Activated effector memory CD4-positive, alpha-beta T cell treated with Interleukin-2 at 50 U/mL for 16 hours (primary cell): ENCODE results near the gene ANKRD16.
A peak's percentile ranks its signal among the peaks of the same experiment; 100 is the strongest.
"Not testable (repeated sequence)": the region's sequence is repeated elsewhere in the genome, so short reads cannot be mapped to it uniquely, and the experiment has no call there.

ENCODE experiments used
- DNase-seq: peaks from one replicate; pipeline ENCODE4 v3.0.0-alpha.2; 2020

ANKRD16 gene

DNA sequence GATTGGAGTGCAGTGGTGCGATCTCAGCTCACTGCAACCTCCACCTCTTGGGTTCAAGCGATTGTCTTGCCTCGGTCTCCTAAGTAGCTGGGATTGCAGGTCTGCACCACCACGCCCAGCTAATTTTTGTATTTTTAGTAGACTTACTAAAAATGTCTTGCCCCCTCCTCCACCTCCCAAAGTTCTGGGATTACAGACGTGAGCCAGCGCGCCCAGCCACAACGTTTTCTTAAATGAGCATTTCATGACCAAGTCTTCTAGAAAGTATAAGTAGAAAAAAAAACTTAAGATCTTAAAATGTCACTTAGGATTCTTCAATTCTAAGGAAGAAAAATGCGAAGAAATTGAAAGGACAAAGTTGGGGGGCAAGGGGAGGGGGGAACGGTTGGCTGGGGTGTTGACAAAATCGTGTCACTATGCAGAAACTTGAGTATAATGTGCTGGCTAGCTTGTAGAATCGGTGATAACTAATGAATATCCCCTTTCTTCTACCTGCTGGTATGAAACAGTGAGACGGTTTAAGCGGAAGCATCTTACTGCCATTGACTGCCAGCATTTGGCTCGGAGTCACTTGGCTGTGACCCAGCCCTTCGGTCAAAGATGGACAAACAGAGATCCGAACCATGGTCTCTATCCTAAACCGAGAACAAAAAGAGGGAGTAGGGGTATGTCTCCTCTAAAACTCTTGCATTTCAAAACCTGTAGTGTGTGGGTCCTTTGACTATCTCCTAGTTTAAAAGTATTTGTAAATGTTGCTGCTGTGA lies 13.0 kb upstream of the ANKRD16 start:
- DNase-seq: no peak

DNA sequence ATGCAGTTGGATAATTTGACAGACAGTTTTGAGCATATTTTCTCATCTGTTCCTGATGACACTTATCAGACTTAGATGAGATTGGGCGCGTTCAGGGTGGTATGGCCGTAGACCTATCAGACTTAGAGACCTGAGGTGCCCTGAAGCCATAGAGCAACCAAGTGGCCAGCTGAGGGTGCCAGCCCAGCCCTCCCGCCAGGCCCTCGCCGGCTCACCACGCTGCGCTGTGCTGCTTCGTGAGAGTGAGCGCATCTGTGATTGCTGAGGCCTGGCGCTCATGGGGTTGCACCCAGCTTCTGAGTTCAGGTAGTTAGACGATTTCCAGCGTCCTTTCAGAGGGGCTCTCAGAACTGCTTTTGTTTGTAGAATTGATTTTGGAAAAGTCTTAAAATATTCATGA lies 10.6 kb upstream of the ANKRD16 start:
- DNase-seq: no peak

DNA sequence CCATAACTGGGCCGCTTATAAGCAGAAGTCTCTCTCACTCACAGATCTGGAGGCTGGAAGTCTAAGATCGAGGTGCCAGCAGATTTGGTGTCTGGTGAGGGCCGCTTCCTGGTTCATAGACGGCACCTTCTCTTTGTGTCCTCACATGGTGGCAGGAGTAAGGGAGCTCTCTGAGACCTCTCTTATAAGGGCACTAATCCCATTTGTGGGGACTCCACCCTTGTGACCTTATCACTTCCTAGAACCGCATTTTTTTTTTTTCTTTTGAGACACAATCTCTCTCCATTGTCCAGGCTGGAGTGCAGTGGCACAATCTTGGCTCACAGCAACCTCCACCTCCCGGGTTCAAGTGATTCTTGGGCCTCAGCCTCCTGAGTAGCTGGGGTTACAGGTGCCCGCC lies 8.5 kb upstream of the ANKRD16 start:
- DNase-seq: no peak

DNA sequence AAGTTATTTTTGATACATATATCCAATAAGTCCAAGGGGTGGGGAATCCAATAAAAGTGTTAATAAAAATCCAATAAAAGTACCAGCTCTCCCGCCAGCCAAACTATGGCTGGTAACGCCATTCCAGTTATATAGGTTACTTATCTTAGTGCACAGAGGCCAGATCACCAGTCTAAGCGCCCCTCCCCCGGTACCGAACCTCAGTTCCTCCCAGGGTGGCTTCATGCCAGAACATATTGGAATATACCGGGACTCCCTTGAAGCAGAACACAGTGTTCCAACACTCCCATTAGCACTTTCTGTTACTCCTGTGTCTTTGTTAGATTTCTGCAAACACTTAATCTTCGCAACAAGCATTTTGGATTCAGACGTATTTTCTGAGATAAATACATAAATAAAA lies 7.8 kb upstream of the ANKRD16 start:
- DNase-seq: no peak

DNA sequence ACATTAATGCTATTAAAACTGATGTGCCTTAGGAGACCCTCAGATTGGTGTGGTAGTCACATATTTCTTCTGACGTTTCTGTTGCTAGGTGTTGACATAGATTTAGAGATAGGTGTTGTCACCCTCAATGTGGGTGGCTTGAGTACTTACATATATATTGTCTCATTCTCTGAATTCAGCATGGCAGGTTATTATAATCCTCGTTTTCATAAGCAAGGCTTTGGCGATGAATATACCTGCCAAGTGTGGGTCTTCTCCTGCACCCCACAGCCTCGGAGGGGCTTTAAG lies 7.3 kb upstream of the ANKRD16 start:
- DNase-seq: no peak

DNA sequence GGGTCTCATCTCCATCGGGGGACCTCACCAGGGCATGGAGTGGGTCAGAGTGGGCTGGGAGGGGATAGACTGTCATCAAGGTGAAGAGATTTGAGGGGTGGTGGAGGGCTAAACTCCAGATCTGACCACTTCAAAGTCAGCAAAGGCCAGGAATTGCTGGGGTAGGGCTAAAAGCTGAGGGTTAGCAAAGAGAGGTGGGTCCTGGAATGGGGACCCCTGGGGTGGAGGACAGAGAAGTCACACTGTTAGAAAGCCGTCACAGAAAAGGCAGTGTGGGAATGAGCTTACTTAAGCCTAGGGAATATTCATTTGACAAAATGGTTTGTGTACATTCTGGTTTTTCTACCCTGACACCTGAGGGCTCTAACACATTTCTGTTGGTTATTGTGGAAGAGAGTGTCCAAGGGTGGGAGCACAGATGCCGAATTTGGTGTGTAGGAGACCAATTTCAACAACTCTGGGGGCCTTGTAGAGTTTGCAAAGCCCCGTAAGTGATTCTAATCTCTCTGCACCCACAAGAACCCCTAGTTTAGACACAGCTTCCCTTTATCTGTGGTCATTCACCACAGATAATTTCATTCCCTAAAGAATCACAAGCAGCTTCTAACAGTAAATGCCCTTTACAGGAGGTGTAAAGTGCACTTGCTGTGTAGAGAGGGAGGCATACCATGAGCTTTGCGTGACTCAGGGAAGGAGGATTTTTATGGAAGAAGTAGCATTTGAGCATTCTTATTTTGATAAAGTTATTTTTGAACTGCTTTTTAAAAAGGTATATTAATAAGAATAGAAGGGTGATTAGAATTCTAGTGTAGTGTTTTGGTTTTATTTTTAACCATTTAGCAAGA lies 6.7 kb upstream of the ANKRD16 start:
- DNase-seq: no peak

DNA sequence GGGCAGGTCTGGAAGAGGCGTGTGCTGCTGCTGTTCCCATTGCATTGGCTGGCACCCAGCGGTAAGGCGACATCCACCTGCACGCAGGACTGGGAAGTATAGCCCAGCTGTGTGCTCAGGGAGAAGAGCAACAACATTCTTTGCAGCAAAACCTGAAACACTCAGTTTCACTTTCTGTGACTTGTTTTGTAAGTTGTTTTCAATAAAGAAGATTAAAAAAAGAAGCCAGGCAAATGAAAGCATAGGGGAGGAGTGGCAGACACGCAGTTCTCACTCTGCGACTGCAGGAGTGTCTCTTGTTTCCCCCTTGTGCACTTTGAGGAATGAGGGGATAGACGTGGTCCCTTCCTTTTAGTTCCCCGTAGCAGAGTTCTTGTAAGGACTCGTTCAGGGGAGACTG lies 6.1 kb upstream of the ANKRD16 start:
- no peak for DNase-seq

DNA sequence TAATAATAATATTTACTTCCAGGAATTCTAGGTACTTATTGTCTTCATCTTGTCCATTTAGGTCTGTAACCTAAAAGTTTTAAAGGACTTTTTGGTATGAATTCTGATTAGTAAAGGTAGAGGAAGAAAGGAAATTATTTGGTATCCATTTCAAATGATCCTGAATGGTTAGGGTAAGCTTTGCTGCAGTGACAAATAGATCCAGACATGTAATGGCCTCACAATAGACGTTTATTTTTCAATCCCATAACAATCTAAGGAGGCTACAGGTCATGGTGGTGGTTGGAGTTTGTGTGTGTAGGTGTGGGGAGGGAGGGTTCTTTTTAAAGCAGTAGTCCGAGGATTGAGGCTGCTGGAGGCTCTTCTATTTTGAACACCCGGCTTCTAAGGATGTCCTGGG lies 5.7 kb upstream of the ANKRD16 start:
- DNase-seq: no peak

DNA sequence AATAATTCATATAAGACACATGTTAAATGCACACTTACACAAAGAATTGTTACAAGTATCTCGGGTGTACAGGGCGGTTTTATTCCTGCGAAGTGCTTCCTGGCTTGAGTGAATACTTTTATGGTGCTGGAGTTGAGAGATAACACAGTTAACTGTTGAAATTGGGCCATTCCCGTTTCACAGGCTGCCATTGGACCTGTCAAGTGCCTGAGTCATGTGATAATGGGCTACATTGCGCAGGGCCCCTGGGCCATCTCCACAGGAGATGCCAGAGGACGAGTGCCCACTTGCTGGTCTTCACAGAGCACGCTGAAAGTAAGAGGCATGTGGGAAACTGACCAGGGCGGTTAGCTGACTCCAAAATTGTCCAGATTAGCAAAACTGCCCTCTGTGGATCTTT lies 5.2 kb upstream of the ANKRD16 start:
- no peak for DNase-seq

DNA sequence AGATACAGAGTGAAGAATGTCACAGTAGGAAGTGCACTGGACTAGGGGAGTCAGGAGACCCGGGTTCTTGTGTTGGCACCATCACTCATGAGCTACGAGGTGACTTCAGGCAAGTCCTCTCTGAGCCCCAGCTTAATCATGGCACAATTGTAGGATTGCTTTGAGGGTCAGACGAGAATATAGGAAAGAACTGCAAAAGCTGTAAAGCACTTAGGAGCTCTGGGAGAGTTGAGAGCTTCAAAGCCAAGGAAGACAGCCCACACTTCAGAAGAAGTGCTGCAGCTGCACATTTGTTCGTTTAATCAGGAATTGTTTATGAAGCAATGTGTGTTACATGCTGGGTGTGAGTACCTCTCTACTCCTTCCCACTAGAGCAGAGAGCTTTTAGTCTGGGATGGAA lies 4.7 kb upstream of the ANKRD16 start:
- DNase-seq: no peak

DNA sequence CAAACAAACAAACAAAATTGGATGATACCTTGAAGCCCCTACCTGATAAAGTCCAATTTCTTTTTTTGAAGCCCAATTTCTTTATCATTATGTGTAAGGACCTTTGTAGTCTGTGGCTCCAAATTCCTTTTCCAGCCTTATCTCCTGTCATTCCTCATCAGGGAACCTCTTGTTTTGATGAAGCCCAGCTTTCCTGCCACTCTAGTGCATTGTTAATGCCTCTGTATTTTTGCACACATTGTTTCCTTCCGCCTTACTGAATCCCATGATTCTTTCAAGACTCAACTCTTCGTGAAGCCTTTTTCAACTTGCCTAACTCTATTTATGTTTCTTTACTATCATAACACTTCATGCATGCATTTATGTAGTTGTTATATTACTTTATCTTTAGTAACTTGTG lies 3.6 kb upstream of the ANKRD16 start:
- no peak for DNase-seq

DNA sequence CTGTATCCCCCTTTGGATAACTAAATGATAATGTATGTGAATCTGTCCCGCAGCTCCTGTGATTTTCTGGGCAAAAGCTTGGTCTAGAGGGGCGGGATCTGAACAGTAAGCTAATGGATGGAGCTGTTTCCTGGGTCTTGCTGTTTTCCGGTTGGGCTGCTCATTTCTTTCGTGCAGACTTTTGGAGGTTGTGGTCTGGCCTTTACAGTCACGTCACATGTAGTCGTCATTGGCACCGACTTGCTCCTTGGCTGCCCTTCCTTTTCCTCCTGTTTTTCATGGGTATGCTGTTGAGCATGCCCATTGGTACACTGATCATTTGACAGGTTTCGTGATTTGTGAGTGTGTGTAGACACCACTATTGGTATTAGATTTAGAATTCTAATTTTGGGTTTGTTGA lies 2.3 kb upstream of the ANKRD16 start:
- no peak for DNase-seq

DNA sequence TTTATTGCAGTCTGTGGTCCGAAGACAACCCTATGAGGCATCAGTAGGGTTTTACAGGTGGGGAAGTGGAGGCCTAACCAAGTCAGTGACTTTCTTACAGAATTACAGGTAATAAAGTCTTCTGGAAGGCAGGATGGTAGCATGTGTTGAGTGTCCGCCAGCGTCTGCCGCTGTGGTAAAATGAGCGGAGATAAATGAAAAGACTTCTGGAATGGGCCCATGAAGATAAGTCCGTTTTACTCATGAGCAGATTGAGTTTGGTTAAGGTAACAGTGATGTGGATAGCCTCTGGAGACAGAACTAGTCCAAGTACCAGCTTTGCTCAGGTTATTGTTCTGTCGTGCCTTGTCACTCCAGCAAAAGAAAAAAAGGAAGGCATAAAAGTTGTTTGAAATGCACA lies 1.3 kb upstream of the ANKRD16 start:
- DNase-seq: no peak

DNA sequence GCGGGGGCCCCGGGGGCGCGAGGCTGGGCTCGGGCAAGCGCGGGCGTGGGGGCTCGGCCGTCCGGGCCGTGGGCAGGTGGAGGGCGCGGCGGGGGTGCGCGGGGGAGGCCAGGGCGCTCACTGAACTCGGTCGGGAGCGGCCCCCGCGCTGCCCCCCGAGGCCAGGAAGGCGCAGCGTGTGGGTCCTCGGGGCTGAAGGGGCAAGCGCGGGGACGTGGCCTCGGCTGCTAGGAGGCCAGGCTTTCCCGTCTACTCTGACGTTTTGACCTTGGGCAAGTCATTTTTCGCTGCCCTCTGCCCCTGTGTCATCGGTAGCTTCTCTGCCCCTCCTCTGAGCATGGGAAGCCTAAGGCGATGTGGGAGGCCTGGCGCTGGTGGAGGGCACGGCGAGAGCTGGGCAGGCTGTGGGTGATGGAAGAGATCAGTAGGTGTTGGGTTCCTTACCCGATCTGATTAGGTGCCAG lies 791 bp upstream of the ANKRD16 start:
- no peak for DNase-seq

DNA sequence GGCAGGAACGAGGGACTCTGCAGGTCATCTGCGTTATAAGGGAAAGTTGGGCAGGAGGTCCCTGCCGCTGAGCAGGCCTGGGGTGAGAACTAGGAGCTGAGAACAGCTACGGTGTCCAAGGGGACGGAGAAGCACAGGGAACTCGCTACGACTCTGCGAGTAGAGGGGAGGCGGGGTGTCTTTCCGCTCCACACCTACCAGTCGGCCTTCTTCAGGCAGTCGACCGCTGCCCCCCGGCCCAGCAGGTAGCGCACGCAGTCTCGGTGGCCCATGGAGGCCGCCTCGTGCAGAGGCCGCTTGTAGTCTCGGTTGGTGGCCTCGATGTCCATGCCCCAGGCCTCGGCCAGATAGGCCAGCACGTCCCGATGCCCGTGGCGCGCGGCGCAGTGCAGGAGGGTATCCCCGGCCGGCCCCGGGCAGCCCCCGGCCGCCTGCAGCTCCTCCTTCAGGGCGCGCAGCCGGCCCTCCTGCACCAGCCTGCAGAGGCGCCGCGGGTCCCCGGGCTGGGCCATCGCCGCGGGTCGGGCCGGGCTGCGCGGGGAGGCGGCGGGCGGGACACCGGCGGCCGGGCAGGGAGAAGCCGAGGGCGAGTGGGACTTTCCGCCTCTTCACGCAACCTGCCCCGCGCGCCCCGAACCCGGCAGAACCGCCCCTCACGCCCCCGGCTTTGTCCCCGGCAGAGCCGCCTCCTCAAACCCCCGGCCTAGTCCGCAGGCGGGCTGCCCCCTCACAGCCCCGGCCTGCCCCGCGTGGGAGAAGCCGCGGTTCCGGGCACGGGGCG lies 660 bp downstream of the ANKRD16 start:
- DNase-seq: peak; percentile 25

DNA sequence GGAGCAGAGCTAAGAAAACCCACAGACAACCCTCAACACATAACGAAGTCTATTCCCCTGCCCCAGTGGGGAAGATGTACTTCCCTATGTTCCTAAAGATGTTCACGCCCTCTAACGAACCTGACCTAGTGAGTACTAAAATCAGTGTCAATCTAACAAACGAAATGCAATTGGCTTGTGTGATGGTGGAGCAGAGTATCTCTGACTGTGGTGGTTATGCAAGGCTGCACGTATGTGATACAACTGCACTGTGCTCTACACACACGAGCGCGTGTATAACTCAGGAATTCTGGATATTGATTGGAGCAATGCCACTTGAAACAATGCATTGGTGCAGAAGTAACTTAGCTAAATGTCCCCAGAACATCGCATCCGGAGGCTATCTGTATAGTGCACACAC lies 1.3 kb downstream of the ANKRD16 start:
- no peak for DNase-seq

DNA sequence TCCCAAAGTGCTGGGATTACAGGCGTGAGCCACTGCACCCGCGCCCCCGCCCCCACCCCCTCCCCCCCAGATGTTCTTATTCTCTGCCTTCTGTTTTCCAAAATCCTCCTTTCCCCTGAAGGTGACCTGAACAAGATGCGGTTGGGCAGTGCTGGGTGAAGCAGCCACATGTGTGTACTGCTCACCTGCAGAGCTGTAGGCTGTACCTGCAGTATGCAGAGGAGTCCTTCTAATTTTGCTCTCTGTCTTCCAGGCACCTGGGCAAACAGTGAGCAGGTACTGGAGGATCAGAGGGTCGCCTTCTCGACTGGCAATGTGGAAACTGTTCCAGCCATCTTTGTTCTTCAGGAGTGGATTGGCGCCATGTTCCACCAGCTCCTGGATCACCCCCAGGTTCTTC lies 2.1 kb downstream of the ANKRD16 start:
- no peak for DNase-seq

DNA sequence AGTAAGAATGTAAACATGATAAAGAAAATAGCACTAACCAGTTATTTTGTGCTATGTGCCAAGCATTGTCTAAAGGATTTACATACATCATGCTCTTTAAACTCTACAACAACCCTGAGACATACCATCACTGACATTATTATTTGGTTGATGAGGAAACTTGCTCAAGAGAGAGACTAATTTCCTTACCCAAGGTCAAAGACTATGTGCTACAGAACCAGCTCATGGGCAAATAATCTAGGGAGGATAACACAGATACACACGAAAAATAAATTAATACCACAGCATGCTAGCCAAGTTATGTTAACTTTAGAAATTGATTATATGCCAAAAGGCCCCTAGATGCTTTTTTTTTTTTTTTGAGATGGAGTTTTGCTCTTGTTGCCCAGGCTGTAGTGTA lies 2.7 kb downstream of the ANKRD16 start:
- no peak for DNase-seq

DNA sequence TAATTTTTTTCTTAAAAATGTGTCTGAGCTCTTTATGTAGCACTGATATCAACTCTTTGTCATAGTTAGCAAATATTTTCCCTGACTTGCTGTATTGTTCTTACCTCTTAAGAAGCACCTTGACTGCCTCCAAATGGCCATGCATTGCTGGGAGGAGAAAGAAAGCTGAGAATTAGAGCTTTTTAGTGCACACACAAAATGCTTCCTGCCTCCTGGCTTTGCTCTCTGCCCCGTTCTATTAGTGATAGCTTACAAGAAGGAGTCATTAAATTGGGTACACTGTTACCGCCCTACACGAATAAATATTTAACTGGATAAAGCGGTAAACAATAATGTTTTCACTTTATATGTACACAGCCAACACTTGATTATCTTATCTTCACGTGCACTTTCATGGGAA lies 4.1 kb downstream of the ANKRD16 start:
- no peak for DNase-seq

DNA sequence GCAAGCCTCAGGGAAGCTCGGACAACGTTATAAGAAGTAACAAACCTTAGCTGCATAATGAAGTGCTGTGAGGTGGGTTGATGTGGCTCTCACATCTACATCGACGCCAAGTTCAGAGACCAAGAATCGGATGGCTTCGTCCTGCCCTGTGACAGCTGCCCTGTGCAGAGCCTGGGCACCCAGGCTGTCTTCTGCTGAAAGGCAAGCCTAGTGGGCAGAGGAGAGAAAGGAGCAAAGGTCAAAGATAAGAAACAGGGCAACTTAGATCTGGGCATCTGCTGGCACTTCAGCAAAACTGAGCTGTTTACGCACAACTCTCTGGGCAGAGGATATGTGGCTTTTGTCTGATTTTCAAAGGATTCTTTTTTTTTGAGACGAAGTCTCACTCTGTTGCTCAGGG lies 6.7 kb downstream of the ANKRD16 start:
- no peak for DNase-seq

DNA sequence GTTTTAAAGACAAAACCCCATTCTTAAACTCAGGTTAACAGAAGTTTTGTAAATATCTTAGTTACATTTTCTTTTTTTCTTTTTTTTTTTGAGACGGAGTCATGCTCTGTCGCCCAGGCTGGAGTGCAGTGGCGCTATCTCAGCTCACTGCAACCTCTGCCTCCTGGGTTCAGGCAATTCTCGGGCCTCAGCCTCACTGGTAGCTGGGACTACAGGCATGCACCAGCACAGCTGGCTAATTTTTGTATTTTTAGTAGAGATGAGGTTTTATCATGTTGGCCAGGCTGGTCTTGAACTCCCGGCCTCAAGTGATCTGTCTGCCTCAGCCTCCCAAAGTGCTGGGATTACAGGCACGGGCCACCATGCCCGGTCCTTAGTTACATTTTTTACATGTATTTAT lies 12.7 kb downstream of the ANKRD16 start:
- DNase-seq: not testable (repeated sequence)

DNA sequence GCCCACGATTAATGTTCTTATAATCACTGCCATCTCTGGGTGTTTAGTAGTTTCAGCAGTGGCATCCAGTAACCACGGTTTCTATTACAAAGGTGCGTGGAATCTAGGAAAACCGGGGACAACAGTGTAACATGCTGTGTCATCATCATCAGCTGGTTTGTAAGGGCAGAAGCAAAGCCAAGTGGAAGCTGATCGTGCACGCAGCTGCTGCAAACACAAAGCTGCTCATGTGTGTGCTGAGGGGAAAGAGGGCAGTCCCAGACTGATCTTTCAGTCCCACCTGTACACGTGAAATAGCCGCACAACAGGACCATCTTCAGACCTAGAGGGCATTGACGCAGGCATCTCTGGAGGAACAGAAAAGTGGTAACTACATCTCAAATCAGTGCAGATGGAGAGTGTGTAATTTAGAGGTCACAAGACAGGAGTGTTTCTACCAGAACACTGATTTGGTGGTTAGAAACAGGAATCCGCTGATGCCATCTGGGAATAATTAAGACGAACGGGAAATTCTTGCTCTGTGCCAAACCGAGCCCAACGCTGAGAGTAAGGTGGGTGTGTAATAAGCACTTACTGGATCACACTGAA lies 13.4 kb downstream of the ANKRD16 start:
- no peak for DNase-seq

DNA sequence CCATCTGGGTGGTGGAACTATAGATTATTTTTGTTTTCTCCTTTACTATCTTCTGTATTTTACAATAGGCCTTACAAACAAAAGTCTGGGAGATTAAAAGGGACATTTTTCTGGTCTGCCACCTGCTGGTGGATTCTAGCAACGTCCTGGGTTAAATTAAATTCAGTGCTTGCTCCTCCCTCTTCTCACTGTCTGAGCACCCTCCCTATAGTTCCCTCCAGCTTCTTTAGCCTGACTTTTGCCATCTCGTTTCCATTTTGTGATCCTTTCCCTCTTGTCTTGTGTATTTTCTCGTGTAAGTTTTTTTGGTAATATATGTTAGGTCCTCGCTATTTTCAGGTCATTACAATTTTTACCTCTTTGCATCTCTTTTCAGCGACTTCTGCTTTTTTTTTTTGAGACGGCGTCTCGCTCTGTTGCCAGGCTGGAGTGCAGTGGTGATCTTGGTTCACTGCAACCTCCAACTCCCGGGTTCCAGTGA lies 16.1 kb downstream of the ANKRD16 start:
- peak; percentile 43 for DNase-seq
